Stimulated activated CD4-positive, alpha-beta T cell treated with anti-CD3 and anti-CD28 coated beads, TNF-alpha, amount 100 ng/mL, for 4 hours (primary cell): ENCODE data around the gene CLDN1.

ENCODE experiments used
- DNase-seq, 3 experiments: peaks; one replicate each; pipeline ENCODE4 v3.0.0-alpha.2; 2020; ENCODE audit warnings: low read depth in 3 of 3

The CLDN1 gene

DNA sequence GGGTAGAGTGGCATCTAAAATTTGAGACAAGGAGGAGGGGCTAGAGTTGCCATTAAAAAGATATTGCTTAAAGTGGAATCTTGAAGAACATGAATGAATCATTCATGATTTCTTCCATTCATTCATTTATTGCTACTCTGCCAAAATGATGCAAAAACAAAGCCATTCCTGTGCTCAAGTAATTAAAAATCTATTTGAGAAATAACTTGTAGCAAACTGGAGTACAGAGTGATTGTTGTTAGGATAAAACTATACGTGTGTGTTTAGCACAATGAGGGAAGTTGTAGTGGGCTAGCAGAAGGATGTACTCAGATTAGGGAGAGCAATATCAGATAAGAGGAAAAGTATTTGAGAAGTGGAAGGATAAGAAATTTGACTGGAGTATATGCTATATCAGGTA is 11.7 kb upstream of the CLDN1 start:
- DNase-seq = no peak

DNA sequence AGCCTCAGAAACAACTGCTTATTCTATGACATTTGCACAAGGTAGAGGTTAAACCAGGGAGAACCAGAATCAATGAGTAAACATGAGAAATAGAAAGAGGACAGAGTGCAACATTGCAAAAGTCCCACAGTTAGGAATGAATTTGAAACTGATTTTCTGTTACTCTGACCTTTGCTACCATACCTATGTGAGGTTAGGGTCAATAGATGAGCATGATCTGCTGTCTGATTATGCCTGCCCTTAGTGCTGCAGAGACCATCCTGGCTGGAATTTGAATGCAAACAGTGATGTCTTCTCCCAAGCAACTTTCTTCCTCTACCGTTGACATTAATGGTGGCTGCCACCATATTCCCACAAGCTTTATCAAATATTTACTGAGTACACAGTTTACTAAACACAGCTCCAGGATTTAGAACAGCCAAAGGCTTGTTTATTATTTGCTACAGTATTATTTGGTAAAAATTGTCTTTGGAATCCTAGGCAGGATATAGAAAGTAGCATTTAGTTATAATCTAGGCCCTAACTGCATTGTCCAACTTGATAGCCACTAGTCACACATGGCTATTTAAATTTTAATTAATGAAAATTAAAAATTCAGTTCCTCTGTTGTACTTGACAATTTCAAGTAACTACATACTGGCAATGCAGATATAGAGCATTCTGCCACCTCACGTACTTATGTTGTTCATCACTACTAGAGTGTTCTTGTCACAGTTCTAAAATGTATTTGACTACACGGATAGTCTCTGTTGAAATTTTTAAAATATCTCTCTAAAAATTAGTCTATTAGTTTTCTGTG is 8.9 kb upstream of the CLDN1 start:
- DNase-seq = no peak

DNA sequence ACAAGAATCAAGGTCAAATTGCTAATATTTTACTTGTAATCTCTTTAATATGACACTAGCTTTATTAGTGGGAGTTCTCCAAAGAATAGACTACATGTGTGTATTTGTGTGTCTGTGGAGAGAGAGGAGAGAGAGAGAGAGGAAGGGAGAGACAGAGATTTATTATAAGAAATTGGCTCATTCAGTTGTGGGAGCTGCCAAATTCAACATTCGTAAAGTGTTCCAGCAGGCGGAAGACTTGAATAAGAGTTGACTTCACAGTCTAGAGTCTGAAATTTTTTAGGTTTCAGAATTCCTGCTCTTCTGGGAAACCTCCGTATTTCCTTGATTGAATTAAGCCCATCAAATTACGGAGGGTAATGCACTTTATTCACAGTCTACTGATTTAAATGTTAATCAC is 4.7 kb upstream of the CLDN1 start:
- DNase-seq = no peak

GRCh38 chr3:190326361-190326760 is 4.1 kb upstream of the CLDN1 start:
- DNase-seq = no peak

DNA sequence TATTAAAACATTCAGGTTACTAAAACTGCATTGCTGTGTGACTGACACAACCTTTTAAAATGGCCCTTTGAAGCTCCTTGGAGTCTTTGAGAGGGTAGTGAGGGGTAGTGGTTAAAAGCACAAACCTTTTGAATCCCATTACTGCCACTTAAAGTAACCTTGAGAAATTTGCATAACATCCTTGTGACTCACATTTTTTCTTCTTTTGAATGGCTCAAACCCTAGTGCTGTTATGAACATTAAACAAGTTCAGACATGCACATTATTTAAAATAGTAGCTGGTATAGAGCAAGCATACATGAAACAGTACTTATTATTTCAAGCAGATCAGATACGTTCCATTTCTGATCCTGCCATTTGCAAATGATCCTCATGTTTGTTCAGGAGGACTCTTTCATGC is 3.7 kb upstream of the CLDN1 start:
- no peak for DNase-seq

GRCh38 chr3:190323246-190323626 is 990 bp upstream of the CLDN1 start:
- no peak for DNase-seq

GRCh38 chr3:190322604-190323245 is 479 bp upstream of the CLDN1 start:
- no peak for DNase-seq

GRCh38 chr3:190320594-190321362 is 1.5 kb downstream of the CLDN1 start:
- DNase-seq = no peak

GRCh38 chr3:190319660-190320059 is 2.6 kb downstream of the CLDN1 start:
- peak; percentile 18 to 43 (median 35) for DNase-seq

DNA sequence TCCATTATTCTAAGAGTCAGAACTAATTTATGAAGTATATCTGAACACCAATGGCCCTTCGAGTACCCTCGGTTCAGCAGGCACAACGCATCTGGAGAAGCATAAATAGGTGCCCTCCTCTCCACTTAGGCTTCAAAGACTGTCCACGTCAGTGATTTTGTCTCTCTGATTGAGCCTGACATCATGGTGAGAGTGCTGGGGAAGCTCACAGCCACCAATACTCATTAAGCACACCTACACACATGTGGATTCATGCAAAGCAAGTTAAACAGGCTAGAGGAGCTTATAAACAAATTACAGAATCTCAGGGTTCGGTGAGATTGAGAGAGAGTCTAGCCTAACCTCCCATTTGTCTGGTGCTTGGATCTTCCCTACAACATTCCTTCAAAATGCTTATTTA is 3.6 kb downstream of the CLDN1 start:
- DNase-seq = no peak

DNA sequence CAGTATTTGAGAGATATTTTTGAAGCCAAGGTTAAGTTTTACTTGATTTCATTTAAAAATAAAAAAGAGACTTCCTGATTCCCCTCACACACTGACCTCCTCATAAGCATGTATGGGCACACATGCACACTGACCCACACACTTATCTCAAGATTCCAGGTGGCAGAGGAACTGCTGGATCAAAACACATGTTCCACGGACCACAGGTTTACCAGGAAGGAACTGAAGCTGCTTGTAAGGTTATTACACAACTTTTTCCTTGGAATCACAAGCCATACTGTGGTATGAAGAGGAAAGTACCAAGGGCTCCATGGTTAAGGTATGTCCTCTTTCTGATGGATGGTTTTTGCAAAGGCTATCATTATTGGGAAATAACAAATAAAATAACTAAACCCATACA is 7.5 kb downstream of the CLDN1 start:
- DNase-seq = no peak

GRCh38 chr3:190309414-190309813 is 12.8 kb downstream of the CLDN1 start:
- DNase-seq = no peak

DNA sequence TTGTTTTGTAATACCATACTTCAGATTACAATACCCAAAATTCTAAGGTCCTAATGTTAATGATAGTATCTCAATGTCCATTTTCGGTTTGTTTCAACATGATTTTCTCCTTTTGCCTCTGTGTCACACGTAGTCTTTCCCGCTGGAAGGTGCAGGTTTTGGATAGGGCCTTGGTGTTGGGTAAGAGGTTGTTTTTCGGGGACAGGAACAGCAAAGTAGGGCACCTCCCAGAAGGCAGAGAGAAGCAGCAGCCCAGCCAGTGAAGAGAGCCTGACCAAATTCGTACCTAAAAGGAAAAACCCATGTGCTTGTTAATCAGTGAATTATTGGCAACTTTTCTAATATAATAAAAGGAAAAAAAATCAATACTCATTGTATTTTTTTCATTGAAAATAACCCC is 14.1 kb downstream of the CLDN1 start:
- DNase-seq = no peak

DNA sequence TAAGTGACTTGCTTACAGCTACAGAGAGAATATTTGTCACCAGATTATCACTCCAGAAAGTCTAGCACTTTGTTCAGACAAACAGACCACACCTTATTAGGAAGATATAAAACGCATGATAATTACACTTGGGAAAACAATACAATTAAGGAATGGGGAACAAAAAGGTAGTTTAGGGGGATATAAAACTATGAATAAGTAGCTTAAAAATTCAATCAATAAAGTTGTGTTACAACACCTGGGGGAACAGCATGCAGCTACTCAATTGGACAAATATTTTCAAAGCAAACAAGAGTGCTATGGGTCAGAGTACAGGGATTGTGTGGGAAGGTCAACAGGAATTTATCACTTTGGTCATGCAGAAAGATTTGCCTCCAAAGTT is 15.1 kb downstream of the CLDN1 start:
- no peak for DNase-seq

GRCh38 chr3:190306513-190307163 is 15.6 kb downstream of the CLDN1 start:
- DNase-seq = no peak

DNA sequence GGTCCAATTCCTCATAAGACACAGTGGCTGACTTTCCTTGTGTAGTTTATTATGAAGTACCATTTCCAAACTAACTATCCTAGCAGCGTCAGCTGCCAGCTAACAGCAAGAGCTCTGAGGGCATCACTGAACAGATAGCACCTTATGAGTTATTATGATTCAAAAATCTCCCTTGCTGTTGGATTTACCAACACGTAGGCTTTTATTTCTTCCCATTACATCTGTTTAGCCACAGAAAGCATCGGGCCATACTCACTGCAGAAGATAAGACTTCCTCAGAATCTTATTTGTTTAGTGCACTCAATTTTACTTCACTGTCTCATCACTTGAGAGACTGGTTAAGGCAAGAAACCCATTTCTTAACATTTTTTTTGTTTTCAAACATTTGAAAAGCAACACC is 16.2 kb downstream of the CLDN1 start:
- no peak for DNase-seq

- DNase-seq = no peak
These were observed 16.8 kb downstream of the CLDN1 start for GRCh38 chr3:190305406-190305805.

DNA sequence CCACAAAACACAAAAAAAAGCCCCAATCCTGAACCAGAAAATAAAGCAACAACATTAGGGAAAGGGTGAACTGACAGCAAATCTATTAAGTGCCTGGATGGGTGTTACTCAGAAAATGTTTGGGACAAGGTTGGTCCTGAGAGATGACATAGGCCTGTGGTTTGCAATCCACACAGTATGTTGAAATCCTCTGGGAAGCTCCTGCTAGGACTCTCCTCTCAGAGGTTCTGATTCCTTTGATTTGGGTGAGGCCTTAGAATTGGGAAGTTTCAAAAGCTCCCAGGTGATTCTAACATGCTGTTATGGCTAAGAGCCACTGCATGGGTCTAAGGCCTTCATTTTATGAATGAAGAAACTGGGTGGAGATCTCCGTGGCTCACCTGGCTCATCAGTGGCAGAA is 18.4 kb downstream of the CLDN1 start:
- no peak for DNase-seq

DNA sequence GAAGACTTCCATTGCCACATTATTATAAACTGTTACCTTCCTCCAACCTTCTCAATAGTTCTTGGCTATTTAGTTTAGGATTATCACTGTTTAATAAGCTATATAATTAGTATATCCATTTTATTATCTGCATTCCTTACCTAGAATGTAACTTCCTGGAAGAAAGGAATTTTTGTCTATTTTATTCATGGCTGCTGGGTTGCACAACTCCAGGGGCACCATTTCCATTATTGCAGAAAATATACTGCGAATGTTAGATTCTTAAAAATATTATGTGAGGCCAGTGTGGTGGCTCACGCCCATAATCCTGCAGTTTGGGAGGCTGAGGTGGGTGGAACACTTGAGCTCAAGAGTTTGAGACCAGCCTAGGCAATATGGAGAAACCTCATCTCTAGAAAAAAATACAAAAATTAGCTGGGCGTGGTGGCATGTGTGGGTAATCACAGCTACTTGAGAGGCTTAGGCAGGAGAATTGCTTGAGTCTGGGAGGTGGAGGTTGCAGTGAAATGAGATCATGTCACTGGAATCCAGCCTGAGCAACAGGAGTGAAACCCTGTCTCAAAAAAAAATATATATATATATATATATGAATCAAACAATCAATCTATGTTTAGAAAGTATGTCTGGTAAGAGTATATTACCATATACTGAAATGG is 19.9 kb downstream of the CLDN1 start:
- DNase-seq = no peak

DNA sequence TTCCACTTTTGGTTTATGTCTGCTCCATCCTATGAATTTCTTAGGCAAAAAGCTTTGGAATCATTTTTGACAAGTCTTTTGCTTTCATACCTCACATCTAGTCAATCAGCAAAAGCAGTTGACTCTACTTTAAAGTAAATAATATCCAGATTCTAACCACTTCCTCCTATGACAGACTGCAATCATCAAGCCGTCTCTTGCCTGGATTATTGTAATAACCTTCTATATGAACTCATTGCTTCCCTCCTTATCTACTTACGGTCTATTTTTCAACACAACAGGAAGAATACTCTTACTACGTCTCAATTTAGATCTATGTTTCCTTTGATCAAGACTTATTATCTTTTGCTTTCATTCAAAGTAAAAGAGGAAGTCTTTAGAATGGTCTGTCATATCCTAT is 20.7 kb downstream of the CLDN1 start:
- DNase-seq = no peak

DNA sequence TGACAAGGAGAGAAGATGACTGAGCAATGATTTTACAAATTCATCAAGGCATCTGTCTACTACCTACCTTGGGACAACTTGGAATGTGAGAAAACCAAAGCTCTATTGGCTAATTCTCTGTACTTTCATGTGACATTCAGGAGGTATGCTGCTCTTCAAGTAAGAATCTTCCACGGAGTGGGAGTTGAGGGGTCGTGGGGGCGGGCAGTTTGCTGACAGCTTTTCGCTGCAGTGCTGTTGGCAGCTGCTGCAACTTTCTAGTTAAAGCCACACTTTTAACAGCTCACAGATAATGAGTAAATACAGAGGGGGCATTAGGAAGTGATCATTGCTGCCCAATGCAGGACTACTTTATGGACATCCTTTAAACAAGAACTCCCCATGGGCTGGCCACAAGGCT is 22.3 kb downstream of the CLDN1 start:
- no peak for DNase-seq

GRCh38 chr3:190294030-190294429 is 28.2 kb downstream of the CLDN1 start:
- no peak for DNase-seq
